Glutamatergic neuron (in vitro differentiated cells): ENCODE data around the gene PTK6. TPM values are rescaled to one million over a fixed set of nuclear protein-coding genes. Genes with fewer than 3 reads are reported as not detected.

Source experiments
- DNase-seq: peaks from one replicate; pipeline ENCODE4 v3.0.0; 2022
- H3K27ac Mint-ChIP-seq: one replicate; pipeline ENCODE4 v1.8.0; 2020; ENCODE audit warnings: mild to moderate bottlenecking, mixed read lengths, inconsistent platforms; ENCODE audit not compliant: unreplicated experiment
- H3K27me3 Mint-ChIP-seq: one replicate; pipeline ENCODE4 v1.8.0; 2020; ENCODE audit warnings: mild to moderate bottlenecking, moderate library complexity, mixed read lengths, inconsistent platforms; ENCODE audit not compliant: unreplicated experiment
- H3K36me3 Mint-ChIP-seq: one replicate; pipeline ENCODE4 v1.8.0; 2020; ENCODE audit warnings: mild to moderate bottlenecking, mixed read lengths, inconsistent platforms; ENCODE audit not compliant: unreplicated experiment
- H3K4me1 Mint-ChIP-seq: one replicate; pipeline ENCODE4 v1.8.0; 2020; ENCODE audit warnings: mild to moderate bottlenecking, low read depth, mixed read lengths, inconsistent platforms; ENCODE audit not compliant: unreplicated experiment
- H3K4me3 Mint-ChIP-seq: one replicate; pipeline ENCODE4 v1.8.0; 2020; ENCODE audit warnings: mild to moderate bottlenecking, mixed read lengths, inconsistent platforms; ENCODE audit not compliant: unreplicated experiment
- H3K9me3 Mint-ChIP-seq: one replicate; pipeline ENCODE4 v1.8.0; 2020; ENCODE audit warnings: mild to moderate bottlenecking, moderate library complexity, mixed read lengths, inconsistent platforms; ENCODE audit not compliant: unreplicated experiment
- total RNA-seq: library from RNA; stranded (reverse); fragmentation: NEBNext Ultra II Directional; extraction: Animal tissue kit (Norgen Biotek cat#: 25700); gene quantifications from one replicate; pipeline ENCODE4 v1.2.1, GENCODE V29; 2021; ENCODE audit not compliant: unreplicated experiment
- TF ChIP-seq, protein P1 (sequence below): fragments of 200-600 bp; sonication (generic); IDR thresholded peaks from one replicate; pipeline ENCODE4 v1.5.0; 2021; ENCODE audit not compliant: partially characterized antibody, unreplicated experiment

The PTK6 gene
- total RNA-seq, 1 donor from 2014 or later, result 0.17 TPM

DNA sequence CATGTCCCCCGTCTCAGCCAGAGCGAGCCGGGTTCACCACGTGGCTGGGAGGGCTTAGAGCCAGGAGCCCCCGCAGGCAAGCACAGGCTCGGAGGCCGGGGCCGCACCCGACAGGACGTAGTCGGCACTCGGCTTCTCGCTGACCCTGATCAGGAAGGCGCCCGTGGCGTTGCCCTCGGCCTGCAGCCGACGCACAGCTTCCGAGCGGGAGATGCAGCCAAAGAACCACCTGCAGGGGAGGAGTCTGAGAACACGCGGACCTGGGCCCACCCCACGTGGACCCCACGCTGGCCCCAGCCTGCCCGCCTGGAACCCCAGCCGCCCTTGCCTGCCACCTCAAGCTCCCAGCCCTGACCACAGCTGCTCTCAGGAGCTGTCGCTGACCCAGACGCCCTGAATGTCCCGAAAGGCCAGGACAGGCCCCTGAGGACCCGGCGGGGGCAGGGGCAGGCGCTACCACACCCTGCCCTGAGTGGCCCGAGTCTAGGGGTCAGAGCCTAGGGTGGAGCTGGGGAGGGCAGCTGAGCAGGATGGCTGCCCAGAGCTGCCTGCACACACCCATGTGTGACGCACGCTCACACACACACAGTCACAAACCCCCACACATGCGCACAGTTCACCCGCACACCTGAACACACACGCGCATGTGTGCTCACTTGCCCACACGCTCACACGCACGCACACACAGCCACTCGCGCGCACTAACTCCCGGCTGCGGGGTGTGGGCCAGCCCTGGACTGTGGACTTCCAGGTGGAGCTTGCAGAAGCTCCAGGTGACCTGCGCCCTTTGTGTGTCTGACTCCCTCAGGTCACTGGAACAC lies 2.1 kb downstream of the PTK6 start:
- TF ChIP-seq, protein P1, sequence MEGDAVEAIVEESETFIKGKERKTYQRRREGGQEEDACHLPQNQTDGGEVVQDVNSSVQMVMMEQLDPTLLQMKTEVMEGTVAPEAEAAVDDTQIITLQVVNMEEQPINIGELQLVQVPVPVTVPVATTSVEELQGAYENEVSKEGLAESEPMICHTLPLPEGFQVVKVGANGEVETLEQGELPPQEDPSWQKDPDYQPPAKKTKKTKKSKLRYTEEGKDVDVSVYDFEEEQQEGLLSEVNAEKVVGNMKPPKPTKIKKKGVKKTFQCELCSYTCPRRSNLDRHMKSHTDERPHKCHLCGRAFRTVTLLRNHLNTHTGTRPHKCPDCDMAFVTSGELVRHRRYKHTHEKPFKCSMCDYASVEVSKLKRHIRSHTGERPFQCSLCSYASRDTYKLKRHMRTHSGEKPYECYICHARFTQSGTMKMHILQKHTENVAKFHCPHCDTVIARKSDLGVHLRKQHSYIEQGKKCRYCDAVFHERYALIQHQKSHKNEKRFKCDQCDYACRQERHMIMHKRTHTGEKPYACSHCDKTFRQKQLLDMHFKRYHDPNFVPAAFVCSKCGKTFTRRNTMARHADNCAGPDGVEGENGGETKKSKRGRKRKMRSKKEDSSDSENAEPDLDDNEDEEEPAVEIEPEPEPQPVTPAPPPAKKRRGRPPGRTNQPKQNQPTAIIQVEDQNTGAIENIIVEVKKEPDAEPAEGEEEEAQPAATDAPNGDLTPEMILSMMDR, result no peak
- Mint-ChIP-seq H3K27me3 (peaks cover 7% of the 10 kb centered on the region), H3K4me3 (no peak overlapping the region), H3K4me1 (peaks cover 8% of the 10 kb centered on the region), H3K27ac (no peak overlapping the region), H3K9me3 (peaks cover 4% of the 10 kb centered on the region), H3K36me3 (no peaks in the 10 kb centered on the region)
- peak; percentile 40 for DNase-seq

DNA sequence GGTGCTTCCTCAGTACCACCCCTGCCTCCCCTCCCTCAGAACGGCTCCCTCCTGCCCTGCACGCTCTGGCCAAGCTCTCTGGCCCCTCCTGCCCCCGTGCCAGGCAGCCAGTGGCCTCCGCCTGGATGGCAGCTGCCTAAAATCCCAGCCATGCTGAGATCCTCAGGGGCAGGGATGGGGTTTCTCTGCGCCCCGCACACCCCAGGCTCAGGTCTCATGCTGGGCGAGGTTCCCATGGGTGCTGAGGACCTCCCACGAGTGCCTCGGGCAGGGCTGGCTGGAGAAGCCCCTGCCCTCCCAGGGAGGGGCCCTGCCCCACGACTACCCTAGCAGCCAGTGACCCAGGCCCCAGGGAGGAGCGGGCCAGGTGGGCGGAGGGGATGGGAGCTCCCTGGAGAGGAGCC lies 2.7 kb downstream of the PTK6 start:
- peak; percentile 15 for DNase-seq
- Mint-ChIP-seq H3K4me1 (peaks cover 8% of the 10 kb centered on the region), H3K36me3 (no peaks in the 10 kb centered on the region), H3K4me3 (no peak overlapping the region), H3K9me3 (peaks cover 4% of the 10 kb centered on the region), H3K27ac (no peak overlapping the region), H3K27me3 (peaks cover 7% of the 10 kb centered on the region)
- TF ChIP-seq, protein P1, result no peak

DNA sequence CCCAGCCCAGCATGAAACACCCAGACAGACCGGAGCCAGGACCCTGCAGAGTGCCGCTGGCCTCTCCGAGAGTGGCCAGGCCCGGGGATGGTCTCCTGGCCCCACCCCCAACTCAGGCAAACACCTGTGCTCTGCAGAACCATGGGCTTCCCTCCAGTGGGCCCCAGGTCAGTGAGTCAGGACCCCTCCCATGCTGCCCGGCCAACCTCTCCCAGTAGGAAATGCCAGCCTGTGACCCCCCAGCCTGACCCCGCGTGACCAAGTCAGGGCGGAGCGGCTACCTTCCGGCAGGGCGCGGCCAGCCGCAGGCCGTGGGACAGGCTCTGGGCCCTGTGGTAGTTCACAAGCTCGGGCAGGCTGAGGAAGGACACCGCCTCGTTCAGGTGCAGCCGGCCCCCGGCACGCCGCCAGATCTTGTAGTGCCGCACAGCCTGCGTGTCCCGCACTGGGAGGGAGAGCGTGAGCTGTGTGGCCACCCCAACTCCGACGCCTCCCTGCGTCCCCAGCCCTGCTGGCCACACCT lies 3.2 kb downstream of the PTK6 start:
- peak; percentile 27 for DNase-seq
- Mint-ChIP-seq H3K36me3 (no peaks in the 10 kb centered on the region), H3K4me3 (no peak overlapping the region), H3K27ac (no peak overlapping the region), H3K4me1 (peaks cover 11% of the 10 kb centered on the region), H3K27me3 (peaks cover 7% of the 10 kb centered on the region), H3K9me3 (peaks cover 4% of the 10 kb centered on the region)
- TF ChIP-seq, protein P1, result no peak

DNA sequence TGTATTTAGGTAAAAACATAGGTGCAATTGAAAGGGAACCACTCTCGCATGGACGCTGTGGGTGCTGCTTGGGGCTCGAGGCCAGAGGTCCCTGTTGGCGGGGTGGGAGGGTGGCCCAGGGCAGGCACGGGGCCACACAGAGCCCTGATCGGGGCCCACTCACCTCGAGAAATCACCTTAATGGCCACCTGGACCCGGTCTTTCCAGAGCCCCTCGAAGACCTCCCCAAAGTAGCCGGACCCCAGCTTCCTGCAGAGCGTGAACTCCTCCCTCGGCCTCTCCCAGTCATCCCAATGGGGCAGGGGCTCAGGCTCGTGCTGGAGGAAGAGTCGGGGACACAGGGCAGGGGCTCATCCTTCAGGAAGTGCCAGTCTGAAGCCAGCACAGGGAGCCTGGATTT lies 3.8 kb downstream of the PTK6 start:
- TF ChIP-seq, protein P1, result no peak
- no peak overlapping the region for H3K27ac Mint-ChIP-seq
- peaks cover 10% of the 10 kb centered on the region for H3K27me3 Mint-ChIP-seq
- H3K4me3 Mint-ChIP-seq, result no peak overlapping the region
- peaks cover 15% of the 10 kb centered on the region for H3K4me1 Mint-ChIP-seq
- DNase-seq, result no peak
- H3K36me3 Mint-ChIP-seq, result no peaks in the 10 kb centered on the region
- H3K9me3 Mint-ChIP-seq, result peaks cover 4% of the 10 kb centered on the region

DNA sequence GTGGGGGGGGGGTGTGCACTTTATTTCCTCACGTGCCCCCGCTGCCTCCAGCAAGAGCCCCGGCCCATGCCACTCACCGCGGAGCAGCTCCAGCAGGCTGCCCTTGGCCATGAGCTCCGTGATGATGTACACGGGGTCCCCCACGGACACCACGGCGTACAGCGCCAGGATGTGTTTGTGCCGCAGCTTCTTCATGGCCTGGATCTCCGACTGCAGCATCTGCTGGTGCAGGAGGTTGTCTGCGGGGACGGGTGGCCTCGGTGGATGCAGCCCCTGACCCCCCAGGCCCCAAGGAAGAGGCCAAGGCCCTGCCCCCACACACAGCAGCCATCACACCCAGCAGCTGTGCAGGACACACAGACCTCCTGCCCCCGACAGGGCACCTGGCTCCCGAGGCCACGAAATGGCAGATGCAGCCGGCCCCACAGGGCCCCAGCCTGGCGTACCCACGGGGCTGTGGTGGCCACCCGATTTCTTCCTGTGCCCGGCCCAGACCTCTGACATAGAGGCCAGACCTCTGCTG lies 4.7 kb downstream of the PTK6 start:
- H3K4me1 Mint-ChIP-seq, result peaks cover 15% of the 10 kb centered on the region
- TF ChIP-seq, protein P1, result no peak
- H3K36me3 Mint-ChIP-seq, result no peaks in the 10 kb centered on the region
- H3K27me3 Mint-ChIP-seq, result peaks cover 10% of the 10 kb centered on the region
- H3K27ac Mint-ChIP-seq, result no peak overlapping the region
- H3K4me3 Mint-ChIP-seq, result no peak overlapping the region
- peak; percentile 25 for DNase-seq
- peaks cover 4% of the 10 kb centered on the region for H3K9me3 Mint-ChIP-seq
